Hematopoietic multipotent progenitor cell (in vitro differentiated cells): ENCODE data around the gene VAV2. TPM values are rescaled to one million over a fixed set of nuclear protein-coding genes. Genes with fewer than 3 reads are reported as not detected.

Experiments used
- DNase-seq, 3 donors: peaks; one replicate each; pipeline ENCODE4 v3.0.0-alpha.2; 2011 to 2015; ENCODE audit warnings: low read depth in 2 of 3, low spot score in 2 of 3
- total RNA-seq: library from RNA; depleted of rRNA; stranded (reverse); fragments of >200 nt; gene quantifications from one replicate; pipeline ENCODE4 v1.2.3, GENCODE V29; 2012

VAV2 gene
- total RNA-seq, 1 donor: 2.2 TPM

DNA sequence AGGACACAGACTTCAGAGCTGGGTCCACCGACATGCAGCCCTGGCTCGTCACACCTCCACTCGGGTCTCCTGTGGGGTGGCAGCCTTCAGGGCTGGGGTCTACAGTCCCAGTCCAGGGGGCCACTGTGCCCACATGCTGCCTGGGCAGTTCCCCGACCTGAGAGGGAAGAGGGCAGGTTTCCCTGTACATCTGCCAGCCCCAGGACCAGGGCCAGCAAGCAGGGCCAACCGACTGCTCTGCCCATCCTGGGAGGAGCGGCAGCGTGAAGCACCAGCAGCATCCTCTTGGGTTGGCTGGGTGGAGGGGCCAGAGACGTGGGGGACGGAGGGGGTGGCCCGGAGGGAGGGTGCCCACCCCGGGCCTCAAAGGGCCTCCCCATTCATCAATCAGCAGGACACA is 133.4 kb downstream of the VAV2 start:
- DNase-seq: no peak

DNA sequence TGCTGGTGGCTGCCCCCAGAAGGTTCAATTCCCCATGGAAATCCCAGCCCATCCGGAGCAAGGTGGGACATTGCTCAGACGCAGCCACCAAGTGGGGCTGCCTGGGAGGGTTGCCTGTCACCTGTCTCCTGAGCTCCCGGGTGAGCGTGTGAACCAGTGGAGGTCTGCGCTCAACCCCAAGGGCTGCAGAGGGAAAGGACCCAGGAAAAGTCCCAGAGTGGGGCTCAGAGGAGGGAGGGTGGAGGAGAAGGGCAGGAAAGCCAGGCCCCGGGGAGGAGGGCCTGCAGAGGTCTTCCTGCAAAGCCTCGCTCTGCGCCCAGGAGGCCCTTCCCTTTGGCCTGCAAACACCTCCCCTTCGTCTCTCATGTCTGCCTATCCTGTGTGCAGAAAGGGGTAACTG is 134.5 kb downstream of the VAV2 start:
- no peak for DNase-seq

DNA sequence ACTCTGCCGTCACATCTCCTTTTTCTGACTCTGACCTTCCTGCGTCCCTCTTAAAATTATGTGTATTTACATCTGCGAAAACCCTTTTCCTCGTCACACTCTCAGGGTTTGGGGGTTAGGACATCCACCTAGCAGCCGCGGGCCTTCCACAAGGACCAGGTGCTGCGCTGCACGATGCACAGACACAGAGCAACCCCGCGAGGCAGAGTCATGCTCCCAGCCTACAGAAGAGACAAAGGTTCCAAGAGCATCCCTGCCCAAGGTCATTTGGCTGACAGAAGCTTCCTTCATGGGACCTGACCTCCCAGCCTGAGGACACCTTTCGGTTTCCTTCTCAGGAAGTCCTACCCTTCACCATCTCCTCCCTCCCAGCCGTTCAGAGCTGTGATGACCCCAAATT is 135.3 kb downstream of the VAV2 start:
- DNase-seq: no peak

DNA sequence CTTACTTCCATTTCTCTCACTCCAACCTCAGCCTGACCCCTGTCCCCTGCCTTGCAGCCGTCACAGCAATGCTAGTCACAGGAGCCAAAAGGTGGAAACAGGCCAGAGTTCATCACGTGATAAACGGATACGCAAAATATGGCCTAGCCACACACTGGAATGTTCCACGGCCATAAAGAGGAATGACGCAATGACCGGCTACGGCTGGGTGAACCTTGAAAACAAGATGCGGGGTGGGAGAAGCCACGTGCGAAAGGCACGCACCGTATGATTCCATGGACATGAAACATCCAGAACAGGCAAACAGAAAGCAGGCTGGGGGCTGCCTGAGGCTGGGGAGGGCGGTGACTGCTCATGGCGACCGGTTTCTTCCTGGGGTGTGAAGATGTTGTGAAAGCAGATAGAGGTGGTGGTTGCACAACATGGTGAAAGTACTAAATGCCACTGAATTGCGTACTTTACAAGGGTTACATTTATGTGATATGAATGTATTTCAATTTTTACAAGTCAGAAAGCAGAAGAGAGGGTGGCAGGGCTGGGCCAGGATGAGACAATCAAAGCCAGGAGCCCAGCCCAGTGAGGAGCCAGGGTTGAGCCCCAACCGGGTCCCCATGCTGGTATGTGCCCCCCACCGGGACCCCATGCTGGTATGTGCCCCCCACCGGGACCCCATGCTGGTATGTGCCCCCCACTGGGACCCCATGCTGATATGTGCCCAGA is 136.2 kb downstream of the VAV2 start:
- DNase-seq: no peak

DNA sequence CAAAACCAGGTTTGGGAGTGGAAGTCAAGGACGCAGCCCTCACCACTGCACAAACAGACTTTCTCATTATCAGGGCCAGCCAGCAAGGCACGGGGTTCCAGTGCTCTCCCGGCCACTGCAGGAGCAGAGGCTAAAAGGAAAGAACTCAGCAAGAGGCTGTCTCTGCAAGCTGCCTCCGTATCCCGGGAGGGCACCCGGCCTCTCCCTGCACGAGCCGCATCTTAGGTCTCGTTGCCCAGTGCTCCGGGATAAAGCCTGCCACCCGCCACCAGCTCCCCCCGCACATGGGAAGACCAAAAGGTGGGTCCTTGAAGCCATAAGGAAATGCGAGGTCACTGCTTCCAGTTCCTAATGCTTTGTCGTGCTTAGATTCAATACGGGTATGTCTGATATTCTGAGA is 136.8 kb downstream of the VAV2 start:
- no peak for DNase-seq

DNA sequence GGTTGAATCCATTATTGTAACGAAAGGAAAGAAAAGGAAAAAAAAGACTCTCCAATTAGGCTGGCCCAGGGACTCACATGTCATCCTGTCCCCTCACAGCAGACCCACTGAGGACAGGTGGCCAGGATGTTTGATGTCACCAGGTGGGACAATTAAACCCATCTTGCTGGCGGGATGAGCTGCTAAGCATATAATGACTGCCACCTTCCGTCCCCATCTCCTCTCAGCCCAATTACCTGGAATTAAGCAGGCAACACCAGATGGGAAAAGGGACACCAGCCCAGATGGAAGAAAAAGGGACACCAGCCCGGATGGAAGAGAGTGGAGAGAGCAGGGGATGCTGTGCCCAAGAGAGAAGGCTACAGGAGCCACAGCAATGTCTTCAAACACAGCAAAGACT is 137.4 kb downstream of the VAV2 start:
- DNase-seq: no peak

DNA sequence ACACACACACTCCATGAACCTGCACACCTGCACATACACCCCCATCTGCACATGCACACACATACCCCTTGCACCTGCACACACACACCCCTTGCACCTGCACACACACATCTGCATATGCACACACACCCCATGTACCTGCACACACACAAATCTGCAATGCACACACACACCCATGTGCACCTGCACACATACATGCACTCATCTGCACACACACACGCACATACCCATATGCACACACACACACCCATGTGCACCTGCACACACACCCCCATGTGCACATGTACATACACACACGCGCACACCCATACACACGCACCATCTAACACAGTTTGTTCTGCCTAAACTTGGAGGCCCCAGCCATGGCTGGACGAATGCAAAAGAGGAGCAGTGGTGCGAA is 138.1 kb downstream of the VAV2 start:
- no peak for DNase-seq

DNA sequence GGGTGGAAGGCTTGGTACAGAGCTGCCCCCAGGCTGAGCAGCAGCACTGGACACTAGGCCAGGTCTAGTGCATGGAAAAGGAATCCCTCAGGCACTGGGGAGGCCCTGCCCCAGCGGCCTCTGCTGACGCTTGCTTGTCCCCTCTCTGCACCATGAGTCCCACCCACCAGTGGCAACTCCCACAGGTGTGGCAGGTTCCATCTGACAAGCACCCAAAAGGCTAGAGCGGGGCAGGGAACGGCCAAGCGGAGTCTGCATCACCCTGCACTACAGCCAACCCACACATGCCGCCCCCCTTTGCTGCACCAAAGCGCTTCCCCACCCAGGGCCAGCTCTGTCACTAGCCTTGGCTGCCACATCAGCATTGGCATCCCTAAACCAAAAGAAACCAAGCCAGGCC is 138.8 kb downstream of the VAV2 start:
- no peak for DNase-seq

DNA sequence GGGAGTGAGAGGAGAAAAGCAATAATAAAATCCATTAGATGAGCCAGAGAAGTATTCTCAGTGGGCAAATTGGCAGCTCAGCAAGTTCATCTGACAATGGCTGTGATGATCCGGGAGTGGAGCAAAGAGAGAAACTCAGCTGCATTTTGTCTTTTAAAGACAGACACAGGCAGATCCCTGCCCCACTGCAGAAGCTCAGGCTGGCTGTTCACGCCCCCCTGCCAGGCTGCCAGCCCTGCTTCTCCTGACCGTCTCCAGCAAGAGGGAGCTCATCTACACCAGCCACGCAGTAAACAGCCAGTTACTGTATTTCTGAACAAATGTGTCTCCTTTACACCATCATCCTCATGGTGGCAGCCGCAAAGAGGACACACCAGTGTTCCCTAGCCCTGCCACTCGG is 139.7 kb downstream of the VAV2 start:
- no peak for DNase-seq

DNA sequence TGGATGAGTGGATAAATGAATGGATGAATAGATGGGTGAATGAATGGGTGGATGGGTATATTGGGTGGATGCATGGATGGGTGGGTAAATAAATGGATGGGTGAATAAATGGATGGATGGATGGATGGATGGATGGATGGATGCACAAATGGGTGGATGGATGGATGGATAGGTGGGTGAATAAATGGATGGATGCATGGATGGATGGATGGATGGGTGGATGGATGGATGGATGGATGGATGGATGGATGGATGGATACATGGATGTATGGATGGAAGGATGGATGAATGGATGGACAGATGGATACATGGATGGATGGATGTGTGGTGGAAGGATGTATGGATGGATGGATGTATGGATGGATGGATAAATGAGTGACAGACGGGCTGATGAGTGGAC is 140.4 kb downstream of the VAV2 start:
- DNase-seq: no peak

DNA sequence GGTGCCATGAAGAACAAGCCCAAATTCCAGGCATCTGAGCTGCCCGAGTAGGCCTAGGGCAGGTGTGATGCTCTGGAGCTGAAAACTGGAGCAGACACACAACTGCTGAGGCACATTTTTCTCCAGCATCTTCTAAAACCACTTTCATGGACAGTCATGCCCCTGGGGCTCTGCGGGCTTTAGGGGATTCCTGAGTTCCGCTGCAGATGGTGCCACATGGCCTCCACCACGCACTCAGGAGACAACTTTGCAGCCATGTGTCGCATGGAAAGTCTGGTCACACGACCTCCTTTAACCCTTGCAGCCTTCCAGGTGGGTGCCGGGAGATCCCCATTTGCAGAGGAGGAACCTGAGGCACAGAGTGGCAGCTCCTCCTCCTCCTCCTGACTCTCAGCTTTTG is 141.2 kb downstream of the VAV2 start:
- no peak for DNase-seq

DNA sequence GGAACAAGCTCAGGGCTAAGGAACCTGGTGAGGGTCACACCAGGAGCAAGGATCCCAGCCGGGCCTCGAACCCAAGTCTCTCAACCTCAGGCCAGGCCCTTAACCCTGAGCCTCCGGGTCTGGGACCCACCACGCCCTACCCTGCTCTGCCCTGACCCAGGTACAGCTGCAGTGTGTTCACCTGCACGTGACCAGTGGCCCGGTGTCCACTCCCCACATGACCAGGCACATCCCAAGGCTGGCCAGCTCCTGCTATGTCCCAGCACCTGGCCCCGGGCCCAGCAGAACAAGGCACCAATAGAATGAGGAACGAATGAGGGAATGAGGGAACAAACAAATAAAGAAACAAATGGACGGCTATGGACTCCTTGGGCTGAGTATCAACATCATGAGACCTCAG is 142.0 kb downstream of the VAV2 start:
- no peak for DNase-seq

DNA sequence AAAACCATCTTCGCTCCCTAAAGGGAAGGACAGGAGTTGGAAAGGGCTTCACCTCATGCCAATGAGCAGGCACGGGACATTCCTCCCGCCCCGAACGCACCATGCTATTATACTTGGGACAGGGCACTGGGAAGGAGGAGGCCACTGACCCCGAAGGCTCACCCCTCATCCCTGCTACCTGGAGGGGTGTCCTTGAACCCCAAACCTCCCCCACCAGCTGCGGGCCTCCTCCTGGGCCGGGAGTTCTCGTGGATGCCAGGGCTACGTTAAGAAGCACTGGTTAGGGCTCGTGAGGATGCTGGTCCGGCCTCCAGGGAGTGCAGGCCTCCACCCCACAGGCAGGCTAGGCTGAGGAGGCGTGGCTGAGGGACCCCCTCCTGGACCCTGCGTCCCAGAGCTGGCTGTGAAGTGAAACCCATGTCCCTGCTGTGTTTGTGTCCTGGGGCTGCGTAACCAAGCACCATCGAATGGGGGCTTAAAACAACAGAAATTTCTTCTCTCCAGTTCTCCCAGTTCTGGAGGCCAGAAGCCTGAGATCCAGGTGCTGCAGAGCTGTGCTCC is 142.9 kb downstream of the VAV2 start:
- DNase-seq: no peak

DNA sequence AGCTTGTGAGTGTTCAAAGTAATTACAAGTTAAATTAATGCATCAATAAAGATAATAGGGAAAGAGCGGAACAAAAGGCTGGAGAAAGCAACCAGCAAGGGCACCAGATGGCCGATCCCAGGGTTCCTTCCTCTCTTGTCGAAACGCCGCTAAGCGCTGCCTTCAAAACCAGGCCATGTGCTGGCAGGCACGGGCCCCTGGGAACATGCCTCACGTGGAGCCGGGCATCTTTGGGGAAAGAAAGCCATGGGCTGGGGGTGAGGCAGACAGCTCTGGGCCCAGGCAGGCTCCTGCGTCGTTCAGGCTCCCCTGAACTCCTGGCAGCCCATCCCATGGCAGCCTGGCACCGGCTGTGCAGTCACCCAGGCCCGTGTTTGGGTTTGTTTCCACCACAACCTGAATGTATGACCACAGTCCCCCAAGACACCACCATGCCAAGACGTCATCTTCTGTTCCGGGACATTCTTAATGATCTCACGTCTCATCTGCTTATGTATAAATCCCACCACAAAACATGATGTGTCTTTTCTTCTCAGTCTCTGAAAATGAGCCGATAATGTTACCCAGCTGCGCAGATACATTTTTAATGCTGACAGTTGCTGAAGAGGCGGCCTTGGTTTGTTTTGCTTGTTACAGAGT is 143.5 kb downstream of the VAV2 start:
- no peak for DNase-seq

DNA sequence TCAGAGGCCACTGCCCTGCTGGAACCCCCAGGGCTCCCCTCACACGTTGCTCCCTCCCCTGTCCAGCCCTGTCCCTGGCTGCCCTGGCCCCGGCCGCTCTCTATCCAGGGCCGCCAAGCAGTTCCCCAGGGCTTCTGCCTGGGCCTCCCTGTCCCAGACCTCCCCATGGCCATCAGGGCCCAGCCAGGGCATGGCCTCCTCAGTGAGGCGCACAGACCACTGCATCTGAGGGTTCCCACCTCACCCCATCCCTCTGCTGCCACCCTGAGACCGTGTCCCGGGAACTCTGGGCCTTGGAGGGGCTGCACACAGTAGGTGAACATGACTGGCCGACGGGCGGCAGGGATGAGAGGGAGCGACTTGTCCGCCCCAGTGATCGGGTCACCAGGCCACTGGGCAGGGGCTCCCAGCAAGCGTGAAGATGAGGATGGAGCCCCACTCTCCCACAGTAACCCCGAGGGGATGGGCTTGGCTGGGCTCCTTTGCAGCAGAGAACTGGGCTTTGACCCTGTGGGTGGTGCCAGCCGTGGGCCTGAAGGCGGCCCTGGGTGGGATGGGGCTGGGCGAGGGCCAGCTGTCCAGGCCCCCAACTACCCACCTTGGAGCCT is 145.5 kb downstream of the VAV2 start:
- no peak for DNase-seq

DNA sequence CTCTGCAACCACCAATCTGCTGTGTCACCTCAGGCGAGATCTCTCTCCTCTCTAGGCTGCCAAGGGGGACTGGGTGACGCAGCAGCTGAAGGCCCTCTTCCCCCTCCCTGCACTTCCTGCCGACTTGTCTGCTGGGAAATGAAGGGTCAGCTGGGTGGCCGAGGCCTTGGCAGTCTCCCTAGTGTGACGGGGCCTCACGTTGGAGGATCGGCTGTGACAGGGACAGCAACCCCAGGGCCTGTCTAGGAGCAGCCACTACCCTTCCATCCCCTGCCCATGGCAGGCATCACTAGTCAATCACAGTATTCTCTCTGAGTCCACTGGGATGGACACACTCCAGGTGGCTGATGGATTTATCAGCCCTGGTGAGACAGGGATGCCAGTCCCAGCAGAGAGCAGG is 146.7 kb downstream of the VAV2 start:
- peak in 2 of 3 donors; percentile 76 to 77 for DNase-seq

DNA sequence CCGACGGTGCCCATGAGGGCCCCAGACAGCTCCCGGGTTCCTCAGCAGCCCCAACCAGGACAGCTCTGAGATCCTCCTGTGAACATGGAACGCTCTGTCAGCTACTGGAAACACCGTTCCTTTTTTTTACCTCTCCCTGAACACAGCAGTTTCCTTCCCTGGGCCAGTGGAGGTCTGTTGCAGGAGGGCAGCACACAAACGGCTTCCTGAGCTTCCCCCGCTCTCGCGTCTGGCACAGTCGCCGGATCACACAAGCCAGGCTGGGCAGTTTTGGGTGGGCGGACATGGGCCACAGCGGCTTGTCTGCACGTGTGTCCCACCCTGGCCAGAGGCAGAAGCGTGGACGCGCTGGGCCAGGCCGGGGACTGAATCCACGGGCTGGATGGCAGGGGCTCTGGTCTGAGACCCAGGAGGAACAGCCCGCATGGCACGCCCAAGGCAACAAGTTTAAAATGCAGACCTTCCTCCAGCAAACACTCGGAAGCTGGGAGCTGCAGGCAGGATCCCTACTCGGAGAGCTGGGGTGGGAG is 147.2 kb downstream of the VAV2 start:
- DNase-seq: peak in 2 of 3 donors; percentile 31 to 59

DNA sequence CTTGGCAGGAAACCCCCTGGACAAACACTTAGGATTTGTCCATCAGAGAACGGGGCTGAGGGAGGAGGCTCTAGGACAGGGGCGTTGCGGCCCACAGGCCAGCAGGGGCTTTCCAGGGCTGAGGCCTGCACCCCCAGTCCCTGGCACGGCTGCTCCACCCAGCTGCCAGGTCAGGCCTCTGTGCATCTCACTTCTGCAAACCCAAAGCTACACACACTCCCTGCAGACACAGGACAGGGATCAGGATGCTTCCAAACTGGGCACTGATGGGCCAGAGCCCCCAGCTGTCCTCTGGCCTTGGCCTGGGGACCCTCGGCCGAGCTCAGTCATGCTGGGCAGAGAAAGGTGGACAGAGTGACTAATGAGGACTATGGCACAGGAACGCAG is 147.7 kb downstream of the VAV2 start:
- peak in 1 of 3 donors; percentile 31 for DNase-seq

DNA sequence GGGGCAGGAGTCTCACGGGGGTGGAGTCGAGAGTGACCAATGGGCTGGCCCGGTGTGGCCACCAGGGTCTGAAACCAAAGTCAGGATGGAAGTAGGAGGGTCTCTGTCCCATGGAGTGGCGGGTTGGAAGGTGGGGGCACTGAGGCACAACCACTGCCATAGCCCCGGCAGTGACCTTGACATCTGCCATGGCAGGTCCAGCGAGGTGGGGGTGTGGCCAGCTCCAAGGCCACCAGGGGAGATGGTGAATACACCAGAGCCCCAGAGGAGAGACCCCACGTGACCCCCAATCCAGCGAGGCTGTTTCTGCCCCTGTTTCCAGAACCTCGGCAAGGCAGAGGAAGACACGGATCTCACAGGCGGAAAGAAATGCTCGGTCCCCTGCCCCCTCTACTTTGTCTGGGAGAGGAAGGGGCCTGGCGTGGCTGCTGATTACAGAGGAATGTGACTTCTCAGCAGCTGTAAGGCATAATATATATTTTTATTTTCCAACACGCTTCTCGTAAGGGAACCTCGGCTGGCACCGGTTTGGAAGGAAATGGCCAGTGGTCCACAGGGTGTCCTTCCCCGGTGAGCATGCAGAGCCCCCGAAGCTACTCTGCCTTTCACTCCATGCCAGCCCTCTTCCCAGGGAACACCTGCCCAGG is 148.2 kb downstream of the VAV2 start:
- DNase-seq: no peak

DNA sequence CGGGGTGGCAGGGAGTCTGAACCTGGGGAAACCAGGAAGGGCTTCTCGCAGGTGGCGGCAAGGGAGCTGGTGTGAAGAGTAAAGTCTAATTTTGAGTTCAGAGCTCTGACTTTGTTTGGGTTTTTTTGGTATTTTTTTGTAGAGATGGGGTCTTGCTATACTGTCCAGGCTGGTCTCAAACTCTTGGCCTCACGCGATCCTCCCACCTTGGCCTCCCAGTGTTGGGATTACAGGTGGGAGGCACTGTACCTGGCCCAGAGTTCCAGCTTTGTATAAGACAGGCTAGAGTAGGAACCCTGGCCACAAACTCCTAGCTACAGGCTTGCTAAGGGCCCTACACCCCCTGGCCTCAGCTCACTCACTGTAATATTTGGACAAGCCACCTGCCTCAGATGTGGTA is 148.9 kb downstream of the VAV2 start:
- DNase-seq: no peak

DNA sequence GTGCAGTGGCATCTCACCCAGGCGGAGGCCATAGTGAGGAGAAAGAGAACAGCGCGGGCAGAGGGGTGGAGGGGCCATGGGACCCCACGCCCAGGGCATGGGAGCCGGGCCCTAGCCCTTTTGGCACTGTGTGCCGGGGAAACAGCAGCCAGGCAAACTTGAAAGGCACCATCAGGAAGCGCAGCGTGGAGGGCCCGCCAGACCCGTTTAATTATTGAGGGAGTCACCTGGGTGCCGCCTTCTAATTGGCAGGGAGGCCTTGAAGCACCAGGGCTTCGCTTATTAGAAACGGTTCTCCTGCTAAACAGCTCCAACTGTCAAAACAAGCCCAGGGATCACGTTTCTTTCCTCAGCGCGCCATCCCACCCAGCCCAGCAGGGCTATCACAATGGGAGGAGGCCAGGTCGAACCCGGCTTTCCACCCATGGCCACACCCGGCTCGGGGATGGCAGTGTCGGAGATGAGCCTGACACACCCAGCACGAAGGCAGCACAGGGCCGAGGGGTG is 149.3 kb downstream of the VAV2 start:
- DNase-seq: no peak
